NCI-H2081 treated with DMSO at 0.1 percent for 48 hours (cell line): ENCODE data around the gene PDE7B.
"Not testable (repeated sequence)": the region's sequence is repeated elsewhere in the genome, so short reads cannot be mapped to it uniquely, and the experiment has no call there.

Experiments used
- DNase-seq: peaks from one replicate; lab custom pipeline; 2025; lab: John Stamatoyannopoulos, UW

PDE7B gene

GRCh38 chr6:135850882-135851281, 619 bp upstream of the PDE7B start:
- no peak for DNase-seq

- DNase-seq: no peak
Observed at GRCh38 chr6:135852746-135853145, 1.2 kb downstream of the PDE7B start.

- no peak for DNase-seq
Observed at GRCh38 chr6:135853227-135853626, 1.7 kb downstream of the PDE7B start.

- DNase-seq: no peak
Observed at GRCh38 chr6:135853986-135854385, 2.5 kb downstream of the PDE7B start.

- DNase-seq: no peak
Observed at GRCh38 chr6:135854799-135855198, 3.3 kb downstream of the PDE7B start.

GRCh38 chr6:135858931-135859330, 7.4 kb downstream of the PDE7B start:
- DNase-seq: no peak

GRCh38 chr6:135860361-135860760, 8.9 kb downstream of the PDE7B start:
- no peak for DNase-seq

- no peak for DNase-seq
Observed at GRCh38 chr6:135861189-135861588, 9.7 kb downstream of the PDE7B start.

- DNase-seq: not testable (repeated sequence)
Observed at GRCh38 chr6:135864929-135865328, 13.4 kb downstream of the PDE7B start.

GRCh38 chr6:135866445-135867123, 15.1 kb downstream of the PDE7B start:
- no peak for DNase-seq

- DNase-seq: no peak
Observed at GRCh38 chr6:135867332-135867731, 15.8 kb downstream of the PDE7B start.

- DNase-seq: no peak
Observed at GRCh38 chr6:135869857-135870256, 18.4 kb downstream of the PDE7B start.

GRCh38 chr6:135870722-135871121, 19.2 kb downstream of the PDE7B start:
- no peak for DNase-seq

GRCh38 chr6:135871296-135871695, 19.8 kb downstream of the PDE7B start:
- no peak for DNase-seq

GRCh38 chr6:135871878-135872277, 20.4 kb downstream of the PDE7B start:
- DNase-seq: no peak

GRCh38 chr6:135875446-135875845, 23.9 kb downstream of the PDE7B start:
- DNase-seq: no peak

GRCh38 chr6:135876058-135876457, 24.6 kb downstream of the PDE7B start:
- no peak for DNase-seq

GRCh38 chr6:135877666-135878065, 26.2 kb downstream of the PDE7B start:
- DNase-seq: no peak

GRCh38 chr6:135880066-135880972, 28.8 kb downstream of the PDE7B start:
- no peak for DNase-seq

GRCh38 chr6:135883045-135883444, 31.5 kb downstream of the PDE7B start:
- no peak for DNase-seq

- DNase-seq: no peak
Observed at GRCh38 chr6:135883536-135883935, 32.0 kb downstream of the PDE7B start.

GRCh38 chr6:135884136-135884535, 32.6 kb downstream of the PDE7B start:
- no peak for DNase-seq

- DNase-seq: no peak
Observed at GRCh38 chr6:135887069-135887468, 35.6 kb downstream of the PDE7B start.
